HG03378 (cell line): Measurements from ENCODE around the gene CFI.

Source experiments
- ATAC-seq: cut with Tn5 transposase; IDR thresholded peaks from one replicate; pipeline ENCODE4 v1.9.1; 2021; ENCODE audit warnings: mild to moderate bottlenecking, moderate library complexity; ENCODE audit not compliant: unreplicated experiment

The CFI gene

GRCh38 chr4:109699553-109700225, 102.1 kb downstream of the CFI start:
- no peak for ATAC-seq

- no peak for ATAC-seq
Measured at GRCh38 chr4:109698656-109699055, 103.1 kb downstream of the CFI start.

GRCh38 chr4:109691411-109691920, 110.3 kb downstream of the CFI start:
- no peak for ATAC-seq
